Measurements from ENCODE around the gene ZNF469. TPM values are rescaled to one million over a fixed set of nuclear protein-coding genes. Genes with fewer than 3 reads are reported as not detected.

The ZNF469 gene
- total RNA-seq, 3 donors from 2014 or later (not counting 1 experiment from before 2014, with no cell fraction given), result 4.5 to 5.8 (median 4.9) TPM

DNA sequence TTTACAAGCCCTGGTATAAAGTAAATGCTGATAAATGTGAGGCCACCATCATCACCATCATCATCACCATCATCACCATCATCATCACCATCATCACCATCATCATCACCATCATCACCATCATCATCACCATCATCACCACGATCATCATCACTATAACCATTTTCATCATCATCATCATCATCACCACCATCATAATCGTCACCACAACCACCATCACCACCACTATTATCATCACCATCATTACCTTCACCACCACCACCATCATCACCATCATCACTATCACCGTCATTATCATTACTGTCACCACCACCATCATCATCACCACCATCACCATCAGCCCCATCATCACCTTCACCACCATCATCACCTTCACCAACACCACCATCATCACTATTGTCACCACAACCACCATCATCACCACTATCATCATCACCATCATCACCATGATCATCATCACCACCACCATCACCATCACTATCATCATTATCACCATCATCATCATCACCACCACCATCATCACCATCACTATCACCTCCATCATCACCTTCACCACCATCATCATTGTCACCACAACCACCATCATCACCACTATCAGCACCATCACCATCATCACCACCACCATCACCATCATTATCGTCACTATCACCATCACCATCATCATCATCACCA, 16.6 kb upstream of the ZNF469 start:
- peaks cover 4 to 14% of the 10 kb centered on the region in 2 donors for H3K27me3 Mint-ChIP-seq (ENCODE audit: low read depth in 2 of 2)
- Histone ChIP-seq H3K4me1 (ENCODE audit: control insufficient read depth, insufficient read depth, low read length) (no peaks in the 10 kb centered on the region), H3K27ac (ENCODE audit: low read length) (no peak overlapping the region), H3K9me3 (ENCODE audit: control insufficient read depth, insufficient read depth, low read length) (no peaks in the 10 kb centered on the region), H3K36me3 (ENCODE audit: control insufficient read depth, insufficient read depth, low read length) (no peaks in the 10 kb centered on the region), H3K27me3 (ENCODE audit: control insufficient read depth, insufficient read depth, low read length) (no peaks in the 10 kb centered on the region), H3K4me3 (ENCODE audit: low read length) (no peak overlapping the region)
- intact Hi-C loops (cut with micrococcal nuclease), result no loop called here
- 54% methylated on average over 4 of the region's 4 CpGs for WGBS (ENCODE audit: insufficient coverage)
- H3K27ac Mint-ChIP-seq, result no peak overlapping the region
- ATAC-seq (peak in 2 of 3 donors; percentile 24 to 57), DNase-seq (no peak)
- no peak overlapping the region for H3K4me3 Mint-ChIP-seq
- no peaks in the 10 kb centered on the region for H3K9me3 Mint-ChIP-seq
- no peak for TF ChIP-seq CTCF (IDR thresholded peaks at IDR 0.05)
- no peaks in the 10 kb centered on the region for H3K36me3 Mint-ChIP-seq
- no peaks in the 10 kb centered on the region for H3K4me1 Mint-ChIP-seq

DNA sequence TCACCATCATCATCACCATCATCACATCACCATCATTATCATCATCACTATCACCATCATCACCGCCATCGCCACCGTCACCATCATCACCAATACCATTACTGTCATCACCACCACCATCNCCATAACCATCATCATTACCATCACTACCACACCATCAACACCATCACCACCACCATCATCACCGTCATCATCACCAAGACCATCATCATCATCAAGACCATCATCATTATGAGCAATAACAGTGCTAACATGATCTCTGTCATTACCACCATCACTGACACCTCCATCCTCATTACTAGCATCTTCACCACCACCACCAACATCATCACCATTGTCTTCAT, 16.1 kb upstream of the ZNF469 start:
- no peaks in the 10 kb centered on the region for H3K36me3 Mint-ChIP-seq
- ATAC-seq (peak in 1 of 3 donors; percentile 30), DNase-seq (no peak)
- no peak for TF ChIP-seq CTCF (IDR thresholded peaks at IDR 0.05)
- Histone ChIP-seq H3K4me3 (ENCODE audit: low read length) (no peak overlapping the region), H3K9me3 (ENCODE audit: control insufficient read depth, insufficient read depth, low read length) (no peaks in the 10 kb centered on the region), H3K27me3 (ENCODE audit: control insufficient read depth, insufficient read depth, low read length) (no peaks in the 10 kb centered on the region), H3K4me1 (ENCODE audit: control insufficient read depth, insufficient read depth, low read length) (no peaks in the 10 kb centered on the region), H3K36me3 (ENCODE audit: control insufficient read depth, insufficient read depth, low read length) (no peaks in the 10 kb centered on the region), H3K27ac (ENCODE audit: low read length) (no peak overlapping the region)
- intact Hi-C loops (cut with micrococcal nuclease), result no loop called here
- H3K27ac Mint-ChIP-seq, result no peak overlapping the region
- H3K27me3 Mint-ChIP-seq (ENCODE audit: low read depth in 2 of 2), result peaks cover under 1 to 14% of the 10 kb centered on the region in 2 donors
- H3K4me1 Mint-ChIP-seq, result no peaks in the 10 kb centered on the region
- WGBS (ENCODE audit: insufficient coverage), result 97% methylated on average over 4 of the region's 4 CpGs
- no peak overlapping the region for H3K4me3 Mint-ChIP-seq
- H3K9me3 Mint-ChIP-seq, result no peaks in the 10 kb centered on the region

DNA sequence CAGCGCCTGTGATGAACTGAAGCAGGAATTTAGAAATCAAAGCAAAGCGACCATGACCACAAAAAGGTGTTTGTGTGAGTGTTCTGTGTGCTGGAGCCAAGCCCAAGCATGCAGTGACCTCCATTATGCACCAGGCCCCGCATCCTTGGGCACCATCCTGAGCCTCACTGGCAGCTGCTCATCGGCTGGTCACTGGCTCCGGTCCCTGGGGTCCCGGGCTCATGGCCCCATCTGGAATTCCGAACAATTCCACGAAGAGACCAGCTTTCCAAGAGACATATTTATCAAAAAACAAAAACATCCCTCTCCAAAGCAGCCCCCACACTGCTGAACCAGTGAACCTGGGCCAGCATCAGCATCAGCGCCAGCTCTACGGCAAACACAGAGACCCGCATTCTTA, 15.2 kb upstream of the ZNF469 start:
- no peaks in the 10 kb centered on the region for H3K4me1 ChIP-seq (ENCODE audit: control insufficient read depth, insufficient read depth, low read length)
- WGBS (ENCODE audit: insufficient coverage), result 94% methylated on average over 11 of the region's 11 CpGs
- intact Hi-C loops (cut with micrococcal nuclease), result no loop called here
- no peak for ATAC-seq
- H3K4me3 Mint-ChIP-seq, result no peak overlapping the region
- H3K4me1 Mint-ChIP-seq, result no peaks in the 10 kb centered on the region
- H3K27ac ChIP-seq (ENCODE audit: low read length), result no peak overlapping the region
- no peaks in the 10 kb centered on the region for H3K9me3 ChIP-seq (ENCODE audit: control insufficient read depth, insufficient read depth, low read length)
- H3K36me3 Mint-ChIP-seq, result no peaks in the 10 kb centered on the region
- no peak overlapping the region for H3K4me3 ChIP-seq (ENCODE audit: low read length)
- peaks cover 0 to 9% of the 10 kb centered on the region in 2 donors for H3K27me3 Mint-ChIP-seq (ENCODE audit: low read depth in 2 of 2)
- no peaks in the 10 kb centered on the region for H3K27me3 ChIP-seq (ENCODE audit: control insufficient read depth, insufficient read depth, low read length)
- no peak for TF ChIP-seq CTCF (IDR thresholded peaks at IDR 0.05)
- H3K27ac Mint-ChIP-seq, result no peak overlapping the region
- no peak for DNase-seq
- H3K36me3 ChIP-seq (ENCODE audit: control insufficient read depth, insufficient read depth, low read length), result no peaks in the 10 kb centered on the region
- no peaks in the 10 kb centered on the region for H3K9me3 Mint-ChIP-seq

- no peak overlapping the region for H3K27ac Mint-ChIP-seq
- no peaks in the 10 kb centered on the region for H3K9me3 Mint-ChIP-seq
- H3K4me1 Mint-ChIP-seq, result no peaks in the 10 kb centered on the region
- no peak for TF ChIP-seq CTCF (IDR thresholded peaks at IDR 0.05)
- H3K36me3 Mint-ChIP-seq, result no peaks in the 10 kb centered on the region
- H3K27me3 Mint-ChIP-seq (ENCODE audit: low read depth in 2 of 2), result peaks cover 0 to 4% of the 10 kb centered on the region in 2 donors
- no peaks in the 10 kb centered on the region for H3K27me3 ChIP-seq (ENCODE audit: control insufficient read depth, insufficient read depth, low read length)
- H3K4me3 Mint-ChIP-seq, result no peak overlapping the region
- ATAC-seq, result no peak
- no peaks in the 10 kb centered on the region for H3K36me3 ChIP-seq (ENCODE audit: control insufficient read depth, insufficient read depth, low read length)
- H3K27ac ChIP-seq (ENCODE audit: low read length), result no peak overlapping the region
- no peak overlapping the region for H3K4me3 ChIP-seq (ENCODE audit: low read length)
- intact Hi-C loops (cut with micrococcal nuclease), result no loop called here
- H3K4me1 ChIP-seq (ENCODE audit: control insufficient read depth, insufficient read depth, low read length), result peaks cover under 1% of the 10 kb centered on the region
- WGBS (ENCODE audit: insufficient coverage), result 94% methylated on average over 13 of the region's 13 CpGs
- DNase-seq, result no peak
- H3K9me3 ChIP-seq (ENCODE audit: control insufficient read depth, insufficient read depth, low read length), result no peaks in the 10 kb centered on the region
Observed at GRCh38 chr16:88368036-88368435, 14.7 kb upstream of the ZNF469 start.

All from natural killer cell (primary cell).